ELF-1 (cell line): ENCODE results near the gene OTOS.

Experiments used
- DNase-seq: peaks from one replicate; pipeline ENCODE4 v3.0.0-alpha.2; 2016; ENCODE audit warnings: low read depth, low spot score

OTOS gene

GRCh38 chr2:240121675-240122074 is 18.8 kb downstream of the OTOS start:
- no peak for DNase-seq

GRCh38 chr2:240121190-240121589 is 19.3 kb downstream of the OTOS start:
- DNase-seq, result no peak

- DNase-seq, result no peak
These were observed 26.2 kb downstream of the OTOS start for GRCh38 chr2:240114233-240114632.

- no peak for DNase-seq
These were observed 27.4 kb downstream of the OTOS start for GRCh38 chr2:240112914-240113690.

- DNase-seq, result no peak
These were observed 29.2 kb downstream of the OTOS start for GRCh38 chr2:240111253-240111652.

- DNase-seq, result no peak
These were observed 31.1 kb downstream of the OTOS start for GRCh38 chr2:240109386-240109785.

GRCh38 chr2:240107477-240107796 is 33.0 kb downstream of the OTOS start:
- no peak for DNase-seq

GRCh38 chr2:240106765-240107476 is 33.5 kb downstream of the OTOS start:
- no peak for DNase-seq

GRCh38 chr2:240105982-240106381 is 34.5 kb downstream of the OTOS start:
- no peak for DNase-seq

- no peak for DNase-seq
These were observed 37.3 kb downstream of the OTOS start for GRCh38 chr2:240103136-240103535.

GRCh38 chr2:240098349-240098748 is 42.1 kb downstream of the OTOS start:
- DNase-seq, result no peak

GRCh38 chr2:240095556-240096523 is 44.6 kb downstream of the OTOS start:
- DNase-seq, result peak; percentile 56

GRCh38 chr2:240089306-240089705 is 51.2 kb downstream of the OTOS start:
- DNase-seq, result no peak
